Caco-2 (cell line): ENCODE data around the gene IFIH1. TPM values are rescaled to one million over a fixed set of nuclear protein-coding genes. Genes with fewer than 3 reads are reported as not detected.

Source experiments
- Bru-seq: library from RNA; stranded (reverse); fragments of 400-500 nt; gene quantifications from one replicate; lab custom pipeline; 2021; lab: Mats Ljungman, UMichigan
- BruChase-seq, 2 experiments: library from RNA; stranded (reverse); fragments of 400-500 nt; gene quantifications; one replicate each; lab custom pipeline; 2021; lab: Mats Ljungman, UMichigan
- BruUV-seq: library from RNA; stranded (reverse); fragments of 400-500 nt; replicated peaks from 2 replicates; lab custom pipeline; 2021; lab: Mats Ljungman, UMichigan
- CTCF ChIA-PET: fragments of 300-600 bp; sonication (Branson Sonifier 250); formaldehyde crosslinking; loops from one replicate; lab custom pipeline; 2022; ENCODE audit warnings: antibody characterized with exemption; lab: Charles Lee
- POLR2A ChIA-PET: fragments of 300-600 bp; sonication (Branson Sonifier 250); formaldehyde crosslinking; loops from one replicate; lab custom pipeline; 2022; ENCODE audit warnings: antibody characterized with exemption; lab: Charles Lee
- DNase-seq, 2 experiments: peaks; one replicate each; pipeline versions ENCODE4 v3.0.0 to v3.0.0-alpha.2; 2020 to 2022
- H3K27me3 ChIP-seq: replicated peaks from 2 replicates; pipeline ENCODE4 v1.6.0; 2011; ENCODE audit warnings: low read length; ENCODE audit not compliant: control insufficient read depth, insufficient read depth
- H3K36me3 ChIP-seq: 2 replicates; pipeline ENCODE4 v1.5.1; 2011; ENCODE audit warnings: low read length; ENCODE audit not compliant: control insufficient read depth, insufficient read depth
- H3K4me1 ChIP-seq: fragments of 250-450 bp; sonication (Bioruptor Pico); 2 replicates; pipeline ENCODE4 v1.5.1; 2020; ENCODE audit warnings: mild to moderate bottlenecking
- H3K4me3 ChIP-seq: 2 replicates; pipeline ENCODE4 v1.5.1; 2011; ENCODE audit warnings: low read depth, mild to moderate bottlenecking, control low read depth, low read length
- H3K9me3 ChIP-seq: fragments of 250-450 bp; sonication (Bioruptor Pico); 2 replicates; pipeline ENCODE4 v1.5.1; 2020; ENCODE audit warnings: mild to moderate bottlenecking, moderate library complexity
- H3K27ac Mint-ChIP-seq: one replicate; pipeline ENCODE4 v1.8.0; 2022; ENCODE audit warnings: mixed read lengths; ENCODE audit not compliant: unreplicated experiment
- H3K27me3 Mint-ChIP-seq: one replicate; pipeline ENCODE4 v1.8.0; 2022; ENCODE audit warnings: mixed read lengths; ENCODE audit not compliant: insufficient read depth, unreplicated experiment
- H3K36me3 Mint-ChIP-seq: one replicate; pipeline ENCODE4 v1.8.0; 2022; ENCODE audit warnings: mild to moderate bottlenecking, mixed read lengths; ENCODE audit not compliant: insufficient read depth, unreplicated experiment
- H3K4me1 Mint-ChIP-seq: one replicate; pipeline ENCODE4 v1.8.0; 2022; ENCODE audit warnings: low read depth, mixed read lengths; ENCODE audit not compliant: unreplicated experiment
- H3K4me3 Mint-ChIP-seq: one replicate; pipeline ENCODE4 v1.8.0; 2022; ENCODE audit warnings: mild to moderate bottlenecking, moderate library complexity, mixed read lengths; ENCODE audit not compliant: unreplicated experiment
- H3K9me3 Mint-ChIP-seq: one replicate; pipeline ENCODE4 v1.8.0; 2022; ENCODE audit warnings: mixed read lengths; ENCODE audit not compliant: unreplicated experiment
- intact Hi-C: fragments of 100-400 bp; cut with micrococcal nuclease; formaldehyde crosslinking; loops from one replicate; pipeline ENCODE4 v1.10.0; 2022; ENCODE audit not compliant: unreplicated experiment
- long read RNA-seq: library from polyadenylated mRNA; stranded (forward); transcript quantifications from one replicate; pipeline ENCODE4 v2.0.0, GENCODE V29; 2022
- total RNA-seq: library from RNA; stranded (reverse); gene quantifications from 2 replicates; pipeline ENCODE4 v1.2.3, GENCODE V29; 2022
- TF ChIP-seq, protein P1 (sequence below), 2 experiments: fragments of 200-600 bp in 1 of 2; IDR thresholded peaks; 1 replicate in 1 of 2; 2 replicates in 1 of 2; pipeline versions ENCODE4 v1.5.1 to v1.8.0; 2011 to 2022; ENCODE audit warnings: antibody characterized with exemption in 1 of 2, control low read depth in 1 of 2, inconsistent platforms in 1 of 2, low read depth in 1 of 2, low read length in 1 of 2, mild to moderate bottlenecking in 1 of 2, moderate library complexity in 1 of 2; ENCODE audit not compliant: insufficient read depth in 1 of 2, severe bottlenecking in 1 of 2, unreplicated experiment in 1 of 2

Gene IFIH1
- 2.7 and 3.4 TPM in 2 replicates for total RNA-seq
- percentile 46 among the genes with signal in this experiment for Bru-seq, nascent RNA
- BruChase-seq, experiment 1, labeled RNA remaining after a 2-hour chase, result percentile 43 among the genes with signal in this experiment
- percentile 44 among the genes with signal in this experiment for BruChase-seq, experiment 2, labeled RNA remaining after a 6-hour chase
- long read RNA-seq, transcript IFIH1-207 (16 exons, 3,544 nt), result major isoform, 10 of 10 reads
- long read RNA-seq, partial matches to known transcripts, result 0 of 10 reads
- long read RNA-seq, other reads (novel, unspliced or antisense), result 0 of 10 reads

DNA sequence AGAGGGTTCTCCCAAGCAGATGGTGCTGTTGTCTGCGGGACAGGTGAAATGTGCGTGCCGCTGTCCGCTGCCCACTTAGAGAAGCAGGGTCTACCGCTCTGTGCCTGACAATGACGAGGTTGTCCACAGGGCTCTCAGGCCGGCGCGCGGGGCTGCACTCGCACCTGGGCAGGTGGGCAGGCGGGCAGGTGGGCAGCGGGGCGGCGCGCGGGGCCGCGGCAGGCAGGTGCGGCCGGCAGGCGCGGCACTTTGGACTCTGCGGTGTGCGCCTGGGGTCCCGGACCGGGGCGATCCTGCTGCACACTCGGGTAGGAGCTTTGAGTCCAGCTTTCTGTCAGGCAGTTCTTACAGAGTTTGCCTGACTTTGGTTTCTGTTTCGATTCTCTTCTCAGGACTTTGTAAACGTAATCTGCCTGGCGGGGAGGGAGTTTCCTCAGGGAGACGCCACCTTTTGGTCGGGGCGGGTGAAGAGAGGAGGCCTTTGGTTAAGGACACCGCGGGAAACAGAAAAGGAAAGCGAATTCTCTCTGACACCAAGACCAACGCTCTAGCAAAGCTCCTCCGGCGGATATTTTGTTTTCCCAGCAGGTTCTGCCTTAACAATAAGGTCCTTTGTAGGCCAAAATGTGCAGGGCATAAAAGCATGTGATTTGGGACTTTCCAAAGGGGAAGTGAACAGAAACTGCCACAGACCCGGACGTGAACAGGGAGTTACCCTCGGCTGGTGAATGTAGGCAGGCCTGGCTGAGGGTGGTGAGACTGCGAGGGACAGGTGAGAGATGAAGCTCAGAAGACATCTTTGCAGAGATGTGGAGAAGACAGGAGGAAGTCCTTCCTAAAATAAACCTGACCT, at the start of gene IFIH1:
Gene IFIH1, minus strand, starts transcription at position 357 of the 853 bp plus-strand sequence. CDS start 377 bp downstream, outside the sequence.
- no peaks in the 10 kb centered on the region for H3K36me3 Mint-ChIP-seq
- Histone ChIP-seq H3K4me1 (no peaks in the 10 kb centered on the region), H3K36me3 (no peaks in the 10 kb centered on the region), H3K9me3 (no peaks in the 10 kb centered on the region), H3K4me3 (peak within 1 kb of the TSS; percentile 56), H3K27me3 (no peaks in the 10 kb centered on the region)
- intact Hi-C loops, result loop anchor here (2.0 kb wide), 1 partner anchor 16 kb away; no protein-coding TSS in a partner anchor
- DNase-seq, result peak; percentile 82 to 84
- no peaks in the 10 kb centered on the region for H3K9me3 Mint-ChIP-seq
- no peaks in the 10 kb centered on the region for H3K4me1 Mint-ChIP-seq
- POLR2A ChIA-PET, result interaction anchor here (0.6 to 1.0 kb wide), 3 partner anchors 10 to 358 kb away, joined by 3 to 4 read pairs (median 3); no protein-coding TSS in a partner anchor
- H3K4me3 Mint-ChIP-seq, result peak within 1 kb of the TSS; percentile 92
- TF ChIP-seq, protein P1, sequence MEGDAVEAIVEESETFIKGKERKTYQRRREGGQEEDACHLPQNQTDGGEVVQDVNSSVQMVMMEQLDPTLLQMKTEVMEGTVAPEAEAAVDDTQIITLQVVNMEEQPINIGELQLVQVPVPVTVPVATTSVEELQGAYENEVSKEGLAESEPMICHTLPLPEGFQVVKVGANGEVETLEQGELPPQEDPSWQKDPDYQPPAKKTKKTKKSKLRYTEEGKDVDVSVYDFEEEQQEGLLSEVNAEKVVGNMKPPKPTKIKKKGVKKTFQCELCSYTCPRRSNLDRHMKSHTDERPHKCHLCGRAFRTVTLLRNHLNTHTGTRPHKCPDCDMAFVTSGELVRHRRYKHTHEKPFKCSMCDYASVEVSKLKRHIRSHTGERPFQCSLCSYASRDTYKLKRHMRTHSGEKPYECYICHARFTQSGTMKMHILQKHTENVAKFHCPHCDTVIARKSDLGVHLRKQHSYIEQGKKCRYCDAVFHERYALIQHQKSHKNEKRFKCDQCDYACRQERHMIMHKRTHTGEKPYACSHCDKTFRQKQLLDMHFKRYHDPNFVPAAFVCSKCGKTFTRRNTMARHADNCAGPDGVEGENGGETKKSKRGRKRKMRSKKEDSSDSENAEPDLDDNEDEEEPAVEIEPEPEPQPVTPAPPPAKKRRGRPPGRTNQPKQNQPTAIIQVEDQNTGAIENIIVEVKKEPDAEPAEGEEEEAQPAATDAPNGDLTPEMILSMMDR (IDR thresholded peaks at IDR 0.05; ENCODE audit: insufficient read depth in 1 of 2, low read depth in 1 of 2, low read length in 1 of 2, severe bottlenecking in 1 of 2, unreplicated experiment in 1 of 2), result peak; percentile 41 to 58
- H3K27me3 Mint-ChIP-seq, result no peaks in the 10 kb centered on the region
- H3K27ac Mint-ChIP-seq, result peak within 1 kb of the TSS; percentile 92
- BruUV-seq, result no TSS peak
- CTCF ChIA-PET, result interaction anchor here (0.8 to 1.0 kb wide), 2 partner anchors 16 to 21 kb away, joined by 3 read pairs; no protein-coding TSS in a partner anchor

GRCh38 chr2:162365392-162365791, 46.9 kb upstream of the IFIH1 start:
- H3K27me3 ChIP-seq, result no peaks in the 10 kb centered on the region
- Mint-ChIP-seq H3K4me3 (no peak overlapping the region), H3K36me3 (no peaks in the 10 kb centered on the region), H3K27me3 (no peaks in the 10 kb centered on the region), H3K27ac (no peak overlapping the region), H3K9me3 (no peaks in the 10 kb centered on the region), H3K4me1 (no peaks in the 10 kb centered on the region)
- DNase-seq, result no peak
- no peak overlapping the region for H3K4me3 ChIP-seq
- ChIA-PET POLR2A (no interaction called here), CTCF (no interaction called here)
- no TSS peak for BruUV-seq
- no peaks in the 10 kb centered on the region for H3K9me3 ChIP-seq
- TF ChIP-seq, protein P1 (IDR thresholded peaks at IDR 0.05; ENCODE audit: insufficient read depth in 1 of 2, low read depth in 1 of 2, low read length in 1 of 2, severe bottlenecking in 1 of 2, unreplicated experiment in 1 of 2), result no peak
- H3K4me1 ChIP-seq, result no peaks in the 10 kb centered on the region
- intact Hi-C loops, result no loop called here
- no peaks in the 10 kb centered on the region for H3K36me3 ChIP-seq

- no peaks in the 10 kb centered on the region for H3K27me3 Mint-ChIP-seq
- intact Hi-C loops, result no loop called here
- H3K9me3 ChIP-seq, result no peaks in the 10 kb centered on the region
- ChIA-PET CTCF (interaction anchor here (0.7 kb wide), 1 partner anchor 146 kb away, joined by 3 read pairs; no protein-coding TSS in a partner anchor), POLR2A (no interaction called here)
- peak overlapping the region; percentile 92 for H3K4me3 ChIP-seq
- TF ChIP-seq, protein P1 (IDR thresholded peaks at IDR 0.05; ENCODE audit: insufficient read depth in 1 of 2, low read depth in 1 of 2, low read length in 1 of 2, severe bottlenecking in 1 of 2, unreplicated experiment in 1 of 2), result peak in 1 of 2 experiments; percentile 13
- H3K27me3 ChIP-seq, result no peaks in the 10 kb centered on the region
- BruUV-seq, result TSS peak; percentile 63
- peak overlapping the region; percentile 84 for H3K4me3 Mint-ChIP-seq
- peaks cover 7% of the 10 kb centered on the region for H3K36me3 Mint-ChIP-seq
- peak overlapping the region; percentile 78 for H3K27ac Mint-ChIP-seq
- no peaks in the 10 kb centered on the region for H3K36me3 ChIP-seq
- H3K4me1 ChIP-seq, result no peaks in the 10 kb centered on the region
- no peaks in the 10 kb centered on the region for H3K4me1 Mint-ChIP-seq
- DNase-seq, result no peak
- no peaks in the 10 kb centered on the region for H3K9me3 Mint-ChIP-seq
Observed at GRCh38 chr2:162344617-162344950, 26.1 kb upstream of the IFIH1 start.
